ENCODE data around the gene AGPAT3.

Gene AGPAT3

DNA sequence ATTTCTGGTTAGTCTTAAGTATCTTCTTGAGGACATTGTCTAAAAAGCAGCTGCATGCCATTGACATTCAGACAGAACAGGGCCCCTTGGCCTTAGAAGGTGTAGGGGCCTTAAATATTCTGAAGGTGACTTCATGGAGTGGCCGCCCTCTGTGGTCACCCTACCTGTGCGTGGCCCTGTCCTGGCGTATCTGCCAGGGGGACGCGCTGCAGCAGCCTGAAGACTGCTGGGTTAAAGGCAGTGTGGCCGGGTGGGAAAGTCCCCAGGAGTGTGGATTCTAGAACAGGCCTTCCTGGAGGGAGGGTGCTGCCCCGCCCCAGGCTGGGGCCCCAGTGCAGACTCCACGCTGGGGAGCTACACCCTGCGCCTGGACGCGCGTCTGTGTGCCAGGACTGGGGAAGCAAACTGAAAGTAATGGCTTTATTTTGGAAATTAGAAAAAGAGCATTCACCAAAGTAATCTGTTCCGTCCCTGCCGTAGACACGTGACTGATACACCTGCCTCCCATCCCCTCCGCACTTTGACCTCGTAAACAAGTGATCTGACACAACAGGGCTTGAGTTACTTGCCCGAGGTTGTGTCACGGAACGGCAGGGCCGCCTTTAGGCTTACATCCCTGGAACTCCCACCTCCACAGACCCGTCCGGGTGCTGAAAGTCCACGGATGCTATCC is 1.8 kb downstream of the AGPAT3 start:
- peak overlapping the region; percentile 48; the same call in 1 of the 2 replicates for H3K4me3 ChIP-seq (ENCODE audit: low read length)
- no peak overlapping the region for H3K27ac ChIP-seq (ENCODE audit: low read depth, low read length)

DNA sequence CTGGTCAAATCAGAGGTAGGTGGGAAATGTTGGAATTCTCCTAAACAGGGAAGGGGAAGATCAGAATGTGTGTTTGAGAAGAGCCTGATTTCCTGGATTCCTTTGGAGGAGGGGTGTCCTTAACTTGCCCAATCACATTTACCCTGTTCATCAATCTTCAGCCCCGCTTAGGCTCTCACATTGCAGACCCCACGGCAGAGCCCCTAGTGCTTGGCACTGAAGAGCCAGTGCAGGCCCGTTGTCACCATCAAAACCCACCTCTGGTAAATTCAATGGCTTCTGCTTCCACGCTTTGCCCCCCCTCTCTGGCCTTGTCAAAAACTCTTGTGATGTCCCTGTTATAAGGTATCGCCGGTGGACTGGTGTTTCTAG is 2.3 kb downstream of the AGPAT3 start:
- 88% methylated on average over 6 of the region's 6 CpGs for WGBS
- H3K9ac ChIP-seq (ENCODE audit: low read depth, low read length): no peak overlapping the region
- H3K4me1 ChIP-seq (ENCODE audit: insufficient read depth, low read length): peaks cover 3% of the 10 kb centered on the region
- H3K27me3 ChIP-seq (ENCODE audit: insufficient read depth, low read length): peaks cover 30% of the 10 kb centered on the region
- H3K36me3 ChIP-seq (ENCODE audit: insufficient read depth, low read length): no peaks in the 10 kb centered on the region
- no peak overlapping the region for H3K27ac ChIP-seq (ENCODE audit: low read depth, low read length)
- no peak overlapping the region for H3K4me3 ChIP-seq (ENCODE audit: low read length)
- H3K9me3 ChIP-seq (ENCODE audit: insufficient read depth, low read depth, low read length): no peaks in the 10 kb centered on the region

More for the DNA sequence above, 1.8 kb downstream of the AGPAT3 start:
- Histone ChIP-seq H3K36me3 (ENCODE audit: insufficient read depth, low read length) (no peaks in the 10 kb centered on the region), H3K4me1 (ENCODE audit: insufficient read depth, low read length) (peaks cover 3% of the 10 kb centered on the region), H3K9ac (ENCODE audit: low read depth, low read length) (no peak overlapping the region), H3K27me3 (ENCODE audit: insufficient read depth, low read length) (peaks cover 30% of the 10 kb centered on the region), H3K9me3 (ENCODE audit: insufficient read depth, low read depth, low read length) (no peaks in the 10 kb centered on the region)
- 68% methylated on average over 24 of the region's 24 CpGs for WGBS

GRCh38 chr21:43867948-43868347 is 2.9 kb downstream of the AGPAT3 start:
- H3K4me3 ChIP-seq (ENCODE audit: low read length): no peak overlapping the region

DNA sequence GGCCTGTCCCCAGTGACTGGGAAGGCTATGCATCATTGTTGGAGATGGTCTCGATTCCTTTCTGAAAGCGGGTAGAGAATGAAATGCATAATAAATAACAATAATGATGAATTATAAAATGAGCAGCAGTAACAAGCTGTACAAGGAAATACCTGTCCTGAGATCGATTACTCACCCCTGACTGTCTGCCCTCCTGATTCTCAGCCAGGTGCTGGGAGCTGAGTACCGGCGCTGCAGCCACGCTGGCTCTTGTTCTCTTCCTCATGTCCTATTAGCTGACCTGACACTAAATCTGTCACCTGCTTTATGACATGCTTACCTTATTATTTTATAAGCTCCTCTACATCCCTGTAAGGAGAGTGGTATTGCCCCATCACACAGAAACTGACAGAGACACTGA is 3.4 kb downstream of the AGPAT3 start:
- H3K27me3 ChIP-seq (ENCODE audit: insufficient read depth, low read length): peaks cover 26% of the 10 kb centered on the region
- H3K4me1 ChIP-seq (ENCODE audit: insufficient read depth, low read length): peaks cover 3% of the 10 kb centered on the region
- H3K36me3 ChIP-seq (ENCODE audit: insufficient read depth, low read length): no peaks in the 10 kb centered on the region
- WGBS: 96% methylated on average over 5 of the region's 6 CpGs
- no peaks in the 10 kb centered on the region for H3K9me3 ChIP-seq (ENCODE audit: insufficient read depth, low read depth, low read length)
- no peak overlapping the region for H3K27ac ChIP-seq (ENCODE audit: low read depth, low read length)
- no peak overlapping the region for H3K9ac ChIP-seq (ENCODE audit: low read depth, low read length)
- H3K4me3 ChIP-seq (ENCODE audit: low read length): no peak overlapping the region

More at GRCh38 chr21:43867948-43868347, 2.9 kb downstream of the AGPAT3 start:
- no peaks in the 10 kb centered on the region for H3K9me3 ChIP-seq (ENCODE audit: insufficient read depth, low read depth, low read length)
- H3K9ac ChIP-seq (ENCODE audit: low read depth, low read length): no peak overlapping the region
- no peaks in the 10 kb centered on the region for H3K36me3 ChIP-seq (ENCODE audit: insufficient read depth, low read length)
- no peak overlapping the region for H3K27ac ChIP-seq (ENCODE audit: low read depth, low read length)
- peaks cover 30% of the 10 kb centered on the region for H3K27me3 ChIP-seq (ENCODE audit: insufficient read depth, low read length)
- WGBS: 90% methylated on average over 6 of the region's 6 CpGs
- peaks cover 3% of the 10 kb centered on the region for H3K4me1 ChIP-seq (ENCODE audit: insufficient read depth, low read length)

GRCh38 chr21:43869486-43870325 is 4.7 kb downstream of the AGPAT3 start:
- Histone ChIP-seq H3K36me3 (ENCODE audit: insufficient read depth, low read length) (no peaks in the 10 kb centered on the region), H3K9ac (ENCODE audit: low read depth, low read length) (no peak overlapping the region)
- WGBS: 87% methylated on average over 21 of the region's 21 CpGs

GRCh38 chr21:43871487-43871886 is 6.5 kb downstream of the AGPAT3 start:
- Histone ChIP-seq H3K27ac (ENCODE audit: low read depth, low read length) (no peak overlapping the region), H3K4me3 (ENCODE audit: low read length) (no peak overlapping the region), H3K36me3 (ENCODE audit: insufficient read depth, low read length) (no peaks in the 10 kb centered on the region), H3K27me3 (ENCODE audit: insufficient read depth, low read length) (peaks cover 4% of the 10 kb centered on the region; the same call in 1 of the 2 replicates), H3K9me3 (ENCODE audit: insufficient read depth, low read depth, low read length) (no peaks in the 10 kb centered on the region), H3K9ac (ENCODE audit: low read depth, low read length) (no peak overlapping the region), H3K4me1 (ENCODE audit: insufficient read depth, low read length) (peaks cover 1% of the 10 kb centered on the region; the same call in 1 of the 2 replicates)
- 97% methylated on average over 4 of the region's 4 CpGs for WGBS

More at GRCh38 chr21:43869486-43870325, 4.7 kb downstream of the AGPAT3 start:
- H3K4me1 ChIP-seq (ENCODE audit: insufficient read depth, low read length): peaks cover 3% of the 10 kb centered on the region
- H3K4me3 ChIP-seq (ENCODE audit: low read length): no peak overlapping the region
- peaks cover 15% of the 10 kb centered on the region for H3K27me3 ChIP-seq (ENCODE audit: insufficient read depth, low read length)
- H3K9me3 ChIP-seq (ENCODE audit: insufficient read depth, low read depth, low read length): no peaks in the 10 kb centered on the region
- no peak overlapping the region for H3K27ac ChIP-seq (ENCODE audit: low read depth, low read length)

- no peaks in the 10 kb centered on the region for H3K9me3 ChIP-seq (ENCODE audit: insufficient read depth, low read depth, low read length)
- WGBS: 95% methylated on average over 16 of the region's 16 CpGs
These were observed 7.6 kb downstream of the AGPAT3 start for GRCh38 chr21:43872531-43873197.

DNA sequence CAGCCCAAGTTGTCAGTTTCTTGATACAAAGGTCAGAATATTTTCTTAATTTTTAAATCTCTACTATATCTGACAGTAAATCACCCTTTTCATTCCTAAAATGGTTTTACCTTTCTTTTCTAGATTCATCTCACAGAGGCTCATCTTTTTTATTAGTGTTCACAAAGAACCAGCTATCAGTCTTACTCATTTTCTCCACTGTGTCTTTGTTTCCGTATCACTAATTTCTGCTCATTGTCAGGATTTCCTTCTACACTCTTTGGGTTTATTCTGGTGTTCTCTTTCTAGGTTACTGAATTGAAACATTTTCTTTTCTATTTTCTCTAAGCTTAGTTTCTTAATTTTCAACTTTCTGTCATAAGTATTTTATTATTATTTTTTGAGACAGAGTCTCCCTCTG is 8.7 kb downstream of the AGPAT3 start:
- no peak overlapping the region for H3K4me3 ChIP-seq (ENCODE audit: low read length)
- 92% methylated on average over 1 of the region's 1 CpG for WGBS
- no peaks in the 10 kb centered on the region for H3K4me1 ChIP-seq (ENCODE audit: insufficient read depth, low read length)
- H3K27me3 ChIP-seq (ENCODE audit: insufficient read depth, low read length): no peaks in the 10 kb centered on the region
- no peaks in the 10 kb centered on the region for H3K36me3 ChIP-seq (ENCODE audit: insufficient read depth, low read length)
- H3K27ac ChIP-seq (ENCODE audit: low read depth, low read length): no peak overlapping the region
- no peaks in the 10 kb centered on the region for H3K9me3 ChIP-seq (ENCODE audit: insufficient read depth, low read depth, low read length)
- no peak overlapping the region for H3K9ac ChIP-seq (ENCODE audit: low read depth, low read length)

More at GRCh38 chr21:43872531-43873197, 7.6 kb downstream of the AGPAT3 start:
- no peak overlapping the region for H3K27ac ChIP-seq (ENCODE audit: low read depth, low read length)
- H3K27me3 ChIP-seq (ENCODE audit: insufficient read depth, low read length): no peaks in the 10 kb centered on the region
- no peaks in the 10 kb centered on the region for H3K4me1 ChIP-seq (ENCODE audit: insufficient read depth, low read length)
- H3K4me3 ChIP-seq (ENCODE audit: low read length): no peak overlapping the region
- no peaks in the 10 kb centered on the region for H3K36me3 ChIP-seq (ENCODE audit: insufficient read depth, low read length)
- no peak overlapping the region for H3K9ac ChIP-seq (ENCODE audit: low read depth, low read length)

DNA sequence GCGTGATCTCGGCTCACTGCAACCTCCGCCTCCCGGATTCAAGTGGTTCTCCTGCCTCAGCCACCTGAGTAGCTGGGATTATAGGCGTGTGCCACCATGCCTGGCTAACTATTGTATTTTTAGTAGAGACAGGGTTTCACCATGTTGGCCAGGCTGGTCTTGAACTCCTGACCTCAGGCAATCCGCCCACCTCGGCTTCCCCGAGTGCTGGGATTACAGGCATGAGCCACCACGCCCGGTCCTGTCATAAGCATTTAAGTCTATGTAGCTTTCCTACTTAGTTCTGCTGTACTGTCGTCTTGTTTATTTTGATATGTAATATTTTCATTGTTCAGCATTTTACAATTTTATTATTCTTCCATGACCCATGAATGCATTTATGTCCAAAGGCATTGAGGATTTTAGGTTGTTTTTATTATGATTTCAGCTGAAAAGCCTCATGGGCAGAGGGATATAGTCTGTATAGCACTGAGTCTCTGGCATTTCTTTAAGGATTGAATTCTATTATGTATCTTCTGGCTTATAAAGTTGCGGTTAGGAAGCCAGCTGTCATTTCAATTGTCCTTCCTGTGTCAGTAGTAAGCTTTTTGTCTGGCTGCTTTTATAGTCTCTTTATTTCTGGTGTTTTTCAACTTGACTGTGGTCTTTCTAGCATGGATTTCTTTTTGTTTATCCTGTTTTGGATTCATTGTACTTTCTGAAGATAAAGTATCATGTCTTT is 9.2 kb downstream of the AGPAT3 start:
- no peaks in the 10 kb centered on the region for H3K4me1 ChIP-seq (ENCODE audit: insufficient read depth, low read length)
- H3K9me3 ChIP-seq (ENCODE audit: insufficient read depth, low read depth, low read length): no peaks in the 10 kb centered on the region
- no peaks in the 10 kb centered on the region for H3K27me3 ChIP-seq (ENCODE audit: insufficient read depth, low read length)
- WGBS: 87% methylated on average over 12 of the region's 12 CpGs
- no peak overlapping the region for H3K4me3 ChIP-seq (ENCODE audit: low read length)
- H3K36me3 ChIP-seq (ENCODE audit: insufficient read depth, low read length): no peaks in the 10 kb centered on the region
- H3K9ac ChIP-seq (ENCODE audit: low read depth, low read length): no peak overlapping the region
- no peak overlapping the region for H3K27ac ChIP-seq (ENCODE audit: low read depth, low read length)

DNA sequence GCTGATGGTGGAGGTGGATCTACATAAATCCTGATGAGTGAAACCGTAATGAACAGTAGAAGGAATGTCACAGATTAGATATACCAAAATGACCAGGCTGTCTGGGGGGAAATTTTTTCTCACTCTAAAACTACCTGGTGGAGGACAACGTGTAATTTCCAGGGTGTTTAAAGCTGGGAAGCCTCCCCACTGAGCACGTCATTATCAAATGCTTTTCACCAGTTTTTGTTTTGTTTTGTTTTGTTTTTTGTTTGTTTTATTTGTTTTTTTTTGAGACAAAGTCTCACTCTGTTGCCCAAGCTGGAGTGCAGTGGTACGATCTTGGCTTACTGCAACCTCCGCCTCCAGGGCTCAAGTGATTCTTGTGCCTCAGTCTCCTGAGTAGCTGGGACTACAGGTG is 11.6 kb downstream of the AGPAT3 start:
- Histone ChIP-seq H3K36me3 (ENCODE audit: insufficient read depth, low read length) (no peaks in the 10 kb centered on the region), H3K4me1 (ENCODE audit: insufficient read depth, low read length) (no peaks in the 10 kb centered on the region), H3K9ac (ENCODE audit: low read depth, low read length) (no peak overlapping the region), H3K4me3 (ENCODE audit: low read length) (no peak overlapping the region), H3K27ac (ENCODE audit: low read depth, low read length) (no peak overlapping the region), H3K9me3 (ENCODE audit: insufficient read depth, low read depth, low read length) (no peaks in the 10 kb centered on the region), H3K27me3 (ENCODE audit: insufficient read depth, low read length) (no peaks in the 10 kb centered on the region)
- WGBS: 87% methylated on average over 5 of the region's 5 CpGs

All from HUES64 (cell line).